T-helper 9 cell (primary cell): ENCODE data around the gene PTPRT.

ENCODE experiments used
- DNase-seq: peaks from one replicate; pipeline ENCODE4 v3.0.0-alpha.2; 2020

The PTPRT gene

DNA sequence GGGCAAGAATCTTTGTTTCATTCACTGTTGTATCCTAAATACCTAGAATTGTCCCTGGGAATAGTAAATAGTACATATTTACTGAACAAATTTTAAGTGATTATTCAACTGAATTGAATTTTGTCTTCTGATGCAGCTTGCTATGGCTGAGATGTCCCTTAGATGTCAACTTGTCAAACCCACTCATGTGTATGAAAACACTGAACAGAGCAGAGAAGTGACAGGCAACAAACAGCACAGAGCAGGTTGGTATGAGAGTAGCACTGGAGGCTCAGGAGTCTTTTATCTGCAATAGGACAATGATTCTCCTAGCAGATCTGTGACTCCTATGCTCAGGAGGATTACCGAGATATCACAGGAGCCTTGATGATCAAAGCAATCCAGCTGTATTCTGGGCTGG is 1031.4 kb downstream of the PTPRT start:
- no peak for DNase-seq

DNA sequence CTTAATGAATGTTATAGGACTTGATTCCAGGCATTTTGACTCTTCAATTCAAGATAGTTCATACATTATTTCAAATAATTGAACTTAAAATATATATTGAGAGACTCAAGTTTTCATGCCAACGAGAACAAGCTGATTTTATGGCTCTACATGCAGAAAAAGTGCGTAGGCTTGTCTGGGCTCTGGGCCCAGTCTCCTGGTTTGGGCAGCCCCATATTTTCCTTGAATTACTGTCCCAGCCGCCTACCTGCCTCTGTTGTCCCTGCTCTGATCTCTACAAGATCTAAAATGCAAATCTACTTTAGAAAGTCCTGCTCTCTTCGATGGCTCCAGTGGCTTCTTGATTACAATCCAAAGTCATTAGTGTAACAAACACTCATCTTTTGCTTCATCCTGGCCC is 1034.1 kb downstream of the PTPRT start:
- DNase-seq, result no peak

DNA sequence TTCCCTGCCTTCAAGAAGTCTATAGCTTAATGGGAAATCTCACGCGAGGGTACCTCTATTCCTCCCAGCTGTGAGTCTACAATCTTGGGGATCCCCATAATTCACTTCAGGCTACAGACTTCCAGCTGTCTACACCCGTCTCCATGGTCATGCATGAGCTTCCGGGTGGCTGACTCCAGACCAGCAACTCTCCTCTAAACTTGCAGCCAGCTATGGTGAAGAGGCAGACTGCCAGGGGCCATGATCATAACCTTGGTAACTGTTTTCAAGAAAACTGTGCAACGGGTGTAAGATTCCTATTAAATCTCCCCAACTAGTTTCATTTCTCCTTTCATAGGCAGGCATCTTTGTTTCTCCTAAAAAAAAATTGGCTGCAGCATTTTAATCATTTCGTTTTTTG is 1037.1 kb downstream of the PTPRT start:
- no peak for DNase-seq

DNA sequence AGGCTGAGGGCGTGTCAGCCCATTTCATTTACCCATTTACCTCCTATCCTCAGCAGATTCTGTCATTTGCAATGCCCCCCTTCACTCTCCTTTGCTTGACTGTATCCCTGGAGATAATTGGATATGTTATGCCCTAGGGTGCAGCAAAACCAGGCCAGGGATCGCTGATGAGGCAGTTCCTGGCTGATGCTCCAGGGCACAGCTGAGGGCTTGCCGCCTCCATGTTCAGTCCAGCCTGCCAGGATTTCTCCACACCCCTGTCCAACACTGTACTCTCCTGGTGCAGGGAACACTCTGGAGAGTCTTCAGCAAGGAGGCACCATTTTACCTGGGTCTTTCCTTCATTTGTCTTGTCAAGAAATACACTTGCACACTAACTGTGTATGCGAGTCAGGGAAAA is 1039.5 kb downstream of the PTPRT start:
- no peak for DNase-seq

DNA sequence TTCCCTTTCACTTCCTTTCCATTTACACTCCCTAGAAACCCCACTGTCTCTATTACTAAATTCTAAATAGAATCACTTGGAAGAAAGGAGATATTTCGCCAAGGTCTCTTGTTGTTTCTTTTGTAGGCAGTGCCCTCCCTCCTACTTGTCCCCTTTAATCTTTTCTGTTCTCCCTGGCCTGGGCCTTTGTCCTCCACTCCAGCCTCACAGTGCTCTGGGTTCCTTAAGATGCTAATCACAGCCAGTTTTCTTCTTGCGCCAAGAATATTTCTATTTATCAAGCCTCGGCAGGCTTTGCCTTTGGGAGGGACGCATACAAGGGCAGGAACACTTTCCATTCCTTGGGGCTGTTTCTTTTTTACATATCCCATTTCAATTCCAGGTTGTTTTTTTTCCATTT is 1051.0 kb downstream of the PTPRT start:
- no peak for DNase-seq

DNA sequence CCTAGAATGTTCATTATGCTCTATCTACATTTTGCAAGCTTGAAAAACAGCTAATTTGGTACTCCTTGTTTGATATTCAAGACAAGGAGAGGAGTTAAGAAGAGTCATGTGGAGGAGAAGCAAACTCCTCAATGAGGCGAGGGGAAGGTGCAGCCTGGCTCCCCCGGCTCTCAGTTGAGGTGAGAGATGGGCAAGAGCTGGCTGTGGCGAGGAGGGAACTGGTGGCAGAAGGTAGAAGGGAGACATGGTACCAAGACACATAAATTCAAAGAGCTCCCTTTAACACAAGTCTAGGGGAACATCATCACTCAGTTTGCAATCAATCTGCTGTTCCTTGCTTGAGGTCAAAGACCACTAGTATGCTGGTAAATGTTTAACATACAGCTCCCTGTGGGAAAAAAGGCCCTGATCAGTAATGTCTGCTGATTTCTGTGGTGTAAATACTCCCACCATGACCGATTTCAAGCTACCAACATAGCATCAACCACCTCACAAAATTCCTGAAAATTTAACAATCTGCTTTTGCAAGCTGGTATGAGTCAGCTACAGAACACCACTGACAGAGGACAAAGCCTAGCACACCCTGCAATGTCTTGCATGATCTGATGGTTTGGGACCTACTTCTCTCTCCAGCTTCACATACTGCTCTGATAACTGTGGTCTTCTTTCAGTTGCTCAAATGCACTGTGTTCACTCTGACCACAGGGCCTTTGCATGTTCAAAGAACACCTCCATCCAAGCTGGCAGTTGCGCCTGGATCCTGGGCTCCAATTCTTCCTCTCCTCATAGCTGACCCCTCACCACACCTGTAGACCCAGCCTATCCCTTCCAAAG is 1055.2 kb downstream of the PTPRT start:
- DNase-seq, result no peak

DNA sequence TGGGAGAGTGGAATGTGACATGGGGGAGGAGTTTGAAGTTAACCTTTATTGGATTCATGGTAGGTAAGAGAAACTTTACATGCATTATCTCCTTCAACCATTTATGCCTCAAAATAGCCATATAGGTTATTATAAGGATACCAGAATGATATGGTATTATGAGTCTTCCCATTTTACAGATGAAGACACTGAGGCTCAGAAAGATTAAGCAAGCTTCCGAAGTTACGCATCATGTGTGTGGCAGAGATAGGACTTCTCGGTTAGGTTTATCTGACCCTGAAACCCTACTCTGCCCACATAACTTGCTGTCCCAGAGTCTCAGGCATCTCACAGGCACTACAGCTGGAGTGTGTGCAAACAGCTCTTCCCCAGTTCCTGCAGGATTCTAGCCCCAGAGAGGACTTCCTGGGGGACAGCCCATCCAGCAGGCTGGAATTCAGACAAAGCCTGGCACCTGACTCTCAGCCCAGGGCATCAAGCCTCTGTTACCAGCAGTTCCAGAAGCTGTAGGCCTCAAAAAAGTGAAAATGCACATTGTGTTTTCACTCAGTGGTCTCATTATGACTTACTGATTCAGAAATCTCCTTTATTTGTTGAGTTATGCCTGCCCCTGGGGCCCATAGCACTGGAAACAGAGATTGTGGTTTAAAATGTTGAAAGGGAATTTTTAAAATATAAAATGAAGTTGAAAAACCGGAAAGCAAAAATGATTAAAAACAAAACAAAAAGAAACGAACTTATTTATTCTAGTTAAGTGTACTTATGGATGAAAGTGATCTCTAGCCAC is 1058.7 kb downstream of the PTPRT start:
- DNase-seq, result no peak

DNA sequence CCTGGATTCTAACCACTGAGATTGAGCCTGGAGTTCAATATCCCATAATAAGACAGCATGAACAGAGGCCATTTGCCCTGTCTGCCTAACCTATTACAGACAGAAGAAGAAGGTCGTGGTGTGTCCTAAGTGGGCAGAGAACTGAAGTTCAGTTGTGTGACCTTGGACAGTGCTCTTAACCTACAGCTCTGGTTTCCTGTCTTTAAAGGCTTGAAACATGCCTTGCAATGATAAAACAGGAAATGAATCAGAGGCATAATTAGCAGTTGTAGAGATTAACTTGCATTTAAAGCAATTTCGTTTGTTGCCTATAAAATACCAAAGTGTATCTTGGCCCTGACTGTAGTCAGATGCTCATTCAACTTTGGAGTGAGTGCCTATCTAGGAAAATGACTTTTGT is 1064.3 kb downstream of the PTPRT start:
- no peak for DNase-seq

DNA sequence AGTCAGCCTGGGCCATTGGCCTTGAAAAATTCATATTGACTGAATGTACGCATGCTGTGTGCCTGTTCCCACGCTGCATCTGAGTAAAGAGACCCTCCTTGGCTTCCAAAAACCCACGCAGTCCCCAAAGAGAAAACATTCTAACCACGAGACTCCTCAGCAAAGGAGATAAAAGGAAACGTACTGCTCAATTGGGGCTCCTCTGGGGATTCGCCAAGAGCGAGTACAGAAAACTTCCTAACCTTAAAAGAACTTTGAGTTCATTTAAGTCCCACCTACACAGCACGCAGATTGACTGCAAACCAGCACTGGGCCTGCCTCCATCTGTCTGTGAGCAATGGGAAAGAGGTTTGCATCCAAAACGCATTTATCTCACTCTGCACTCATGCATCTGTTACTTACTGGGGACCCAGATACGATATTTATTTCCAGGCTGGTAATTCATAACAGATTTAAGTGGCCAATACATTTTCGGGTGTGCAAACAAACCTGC is 1065.7 kb downstream of the PTPRT start:
- no peak for DNase-seq

DNA sequence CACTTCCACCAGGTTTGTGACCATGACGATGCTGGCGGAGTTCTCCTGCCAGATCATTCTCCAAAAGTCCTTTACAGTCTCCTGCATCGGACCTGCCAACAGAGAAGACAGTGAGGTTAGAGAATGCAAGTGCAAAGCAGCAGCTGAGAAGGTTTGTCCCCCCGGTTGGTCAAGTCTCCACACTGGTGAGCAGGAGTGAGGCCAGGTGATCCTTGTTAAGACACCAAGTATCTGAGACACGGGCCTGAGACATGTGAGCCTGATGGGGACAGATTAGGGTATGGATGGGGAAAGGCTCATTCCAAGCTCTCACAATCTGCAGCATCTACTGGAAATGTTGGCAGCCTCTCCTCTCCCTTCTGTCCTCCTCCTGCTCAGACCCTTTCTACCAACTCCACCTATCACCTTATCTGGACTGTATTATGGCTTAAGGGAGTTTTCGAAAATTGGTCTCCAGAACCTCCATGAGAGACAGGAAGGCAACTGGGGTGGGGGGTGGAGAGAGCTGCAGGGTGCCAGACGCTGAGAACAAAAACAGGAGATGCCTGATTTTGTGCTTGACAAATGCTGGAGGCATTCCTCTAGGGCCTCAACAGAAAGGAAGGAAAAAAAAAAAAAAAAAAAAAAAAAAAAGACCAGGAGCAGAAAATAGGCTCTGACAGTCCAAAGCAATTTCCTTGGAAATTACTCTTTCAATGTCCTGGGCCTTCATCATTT is 1071.1 kb downstream of the PTPRT start:
- DNase-seq, result no peak

DNA sequence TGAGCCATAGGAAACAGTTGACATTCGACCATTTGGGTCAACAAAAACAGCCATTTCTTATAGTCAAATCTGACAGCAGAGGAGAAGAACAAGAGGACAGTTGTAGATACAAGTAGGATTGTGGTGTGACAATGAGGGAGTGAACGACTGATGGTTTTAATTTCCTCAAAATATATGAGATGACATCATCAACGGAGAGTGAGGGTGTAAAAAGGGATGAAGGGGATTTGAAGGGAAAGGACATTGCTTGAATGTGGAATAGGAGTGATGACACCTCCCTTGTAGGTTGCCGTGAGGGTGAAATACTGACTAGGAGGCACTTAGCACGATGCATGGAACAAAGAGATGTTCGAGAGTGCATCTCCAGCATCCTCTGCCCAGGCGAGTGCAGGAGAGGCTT is 1071.7 kb downstream of the PTPRT start:
- no peak for DNase-seq

DNA sequence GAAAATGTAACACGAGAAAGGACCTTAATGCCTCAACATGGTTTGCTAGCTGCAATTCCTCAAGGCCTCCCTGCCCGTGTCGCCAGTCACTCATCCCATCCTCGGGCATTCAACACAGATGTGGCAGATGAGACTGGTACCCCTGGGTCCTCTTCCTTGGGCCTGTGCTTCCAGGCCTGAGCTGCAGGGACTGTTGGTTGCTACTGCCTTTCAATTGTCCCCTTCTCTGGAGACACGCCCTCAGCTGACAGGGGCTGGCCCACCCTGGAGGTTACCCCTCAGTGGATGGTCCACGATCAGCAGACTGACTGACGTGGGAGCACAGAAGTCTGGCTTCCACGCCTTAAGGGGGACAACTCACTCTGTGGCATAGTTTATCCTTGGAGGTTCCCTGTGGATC is 1076.5 kb downstream of the PTPRT start:
- no peak for DNase-seq

DNA sequence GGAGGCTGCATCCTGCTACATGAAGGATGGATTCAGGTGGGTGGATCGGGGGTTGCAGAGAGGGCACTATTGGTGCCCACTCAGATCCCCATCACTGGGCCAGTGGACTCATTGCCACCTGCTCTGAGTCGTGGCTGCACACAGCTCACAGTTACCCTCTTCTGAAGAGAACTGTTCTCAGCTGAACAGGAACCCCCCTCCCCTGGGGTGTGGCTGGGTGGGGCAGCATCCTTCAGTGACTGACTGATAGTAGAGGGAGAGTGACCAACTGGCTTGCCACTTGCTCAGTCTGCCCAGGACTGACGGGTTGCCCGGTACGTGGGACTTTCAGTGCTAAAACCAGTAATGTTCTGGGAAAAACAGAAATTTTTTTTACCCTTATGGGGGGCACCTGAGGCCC is 1077.5 kb downstream of the PTPRT start:
- DNase-seq, result no peak

DNA sequence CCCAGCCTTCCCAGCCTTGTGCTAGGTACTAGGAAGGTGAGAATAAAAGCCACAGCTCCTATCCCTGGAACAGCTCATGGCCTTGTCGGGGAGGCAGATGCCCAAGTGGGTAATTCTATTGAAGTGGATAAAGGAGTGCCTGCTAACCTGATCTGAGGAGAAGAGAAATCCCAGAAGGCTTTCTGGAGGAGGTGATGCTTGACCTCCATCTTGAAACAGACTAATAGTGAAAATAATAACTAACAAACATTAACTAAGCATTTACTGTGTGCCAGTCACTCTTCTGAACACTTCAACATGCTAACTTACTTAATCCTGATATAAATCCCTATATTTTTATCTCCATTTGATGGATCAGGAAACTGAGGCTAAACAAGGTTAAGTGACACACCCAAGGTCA is 1078.4 kb downstream of the PTPRT start:
- no peak for DNase-seq

DNA sequence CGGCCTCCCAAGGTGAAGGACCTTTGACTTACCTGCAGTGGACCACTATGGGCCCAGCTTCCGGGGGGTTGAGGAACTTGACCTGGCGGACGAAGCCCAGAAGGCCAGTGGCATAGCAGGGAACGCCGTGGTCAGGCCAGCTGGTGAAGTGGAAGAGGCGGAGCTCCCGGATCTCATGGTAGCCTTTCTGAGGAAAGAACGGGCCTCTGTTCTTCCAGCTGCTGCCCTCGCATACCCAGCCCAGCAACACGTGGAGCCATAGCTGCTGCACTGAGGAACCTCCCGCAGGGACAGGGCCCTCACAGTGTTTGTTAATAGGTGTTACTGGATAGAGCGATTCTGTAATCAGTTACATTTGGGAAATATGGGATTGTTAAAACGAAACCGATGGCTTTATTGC is 1079.4 kb downstream of the PTPRT start:
- DNase-seq, result no peak

DNA sequence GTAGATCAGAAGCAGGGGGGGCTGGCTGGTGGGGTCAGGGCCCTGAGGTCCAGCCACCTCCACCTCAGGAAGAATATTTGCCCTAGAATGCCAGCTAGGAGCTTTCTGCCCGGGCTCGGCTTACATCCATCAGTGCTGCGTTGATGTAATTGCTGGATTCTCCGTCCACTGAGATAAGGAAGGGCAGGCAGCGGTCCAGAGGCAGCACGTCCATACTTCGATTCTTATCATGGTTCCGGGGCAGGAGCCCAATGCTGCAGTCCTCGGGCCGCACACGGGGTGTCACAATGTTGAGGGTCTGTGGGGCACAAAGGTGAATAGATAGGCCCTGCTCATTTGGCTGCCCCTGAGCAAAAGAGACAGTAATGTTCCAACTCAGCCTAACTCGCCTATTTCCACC is 1087.7 kb downstream of the PTPRT start:
- DNase-seq, result no peak

DNA sequence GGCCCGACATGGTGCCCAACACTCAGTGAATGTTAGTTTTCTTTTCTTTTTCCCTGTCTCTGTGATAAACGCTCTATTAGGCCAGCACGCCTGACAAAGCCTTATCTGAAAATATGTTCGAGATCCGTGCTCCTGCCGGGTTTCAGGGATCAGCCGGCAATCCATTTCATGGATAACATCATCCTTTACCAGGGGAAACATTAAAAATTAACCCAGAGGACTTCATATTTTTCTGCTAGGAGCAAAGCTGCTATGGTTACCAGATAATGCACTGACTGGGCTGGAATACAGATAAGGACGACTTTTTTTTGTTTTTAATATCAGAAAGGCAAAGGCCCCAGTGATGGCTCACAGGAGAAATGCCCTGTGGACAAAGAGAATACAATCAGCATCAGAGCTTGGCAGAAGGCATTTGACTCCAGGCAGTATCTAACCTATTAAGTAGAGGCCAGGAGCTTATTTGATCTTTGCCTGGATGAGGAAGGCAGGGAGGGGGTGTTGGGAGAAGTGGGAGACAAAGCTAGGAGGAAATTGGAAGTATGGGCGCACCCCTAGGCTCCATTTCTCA is 1089.5 kb downstream of the PTPRT start:
- DNase-seq, result no peak

DNA sequence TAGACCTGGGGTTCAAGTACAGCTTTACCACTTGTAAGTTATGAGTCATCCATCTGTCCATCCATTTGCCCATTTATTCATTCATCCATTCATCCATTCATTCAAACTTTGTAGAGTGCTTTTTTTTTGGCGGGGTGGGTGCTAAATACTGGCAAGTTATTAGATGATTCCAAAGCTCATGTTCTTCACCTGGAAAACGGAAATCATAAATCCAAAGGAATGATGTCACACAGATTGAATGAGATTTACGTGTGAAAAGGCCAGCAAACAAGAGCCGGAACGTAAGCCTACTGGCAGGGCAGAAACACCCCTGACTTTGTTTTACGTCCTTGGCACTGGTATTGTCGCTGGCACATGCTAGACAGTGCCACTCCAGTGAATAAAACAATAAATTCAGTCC is 1090.6 kb downstream of the PTPRT start:
- no peak for DNase-seq

DNA sequence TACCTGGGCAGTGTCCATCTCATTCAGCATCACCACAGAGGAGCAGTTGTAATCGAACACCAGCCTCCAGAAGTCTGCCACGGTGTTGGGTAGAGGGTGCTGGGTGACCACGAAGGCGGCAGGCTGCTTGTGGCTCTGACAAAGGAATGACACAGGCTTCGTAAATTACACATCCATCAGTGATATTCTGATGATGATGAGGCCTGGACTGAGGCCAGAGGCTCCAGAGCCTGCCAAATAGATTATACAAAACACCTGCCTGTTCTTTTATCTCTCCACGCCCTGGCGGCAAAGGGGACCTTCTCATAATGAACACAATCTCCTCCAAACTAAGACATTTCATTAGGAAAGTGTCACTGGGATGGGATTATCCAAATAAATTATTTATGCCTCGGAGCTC is 1091.3 kb downstream of the PTPRT start:
- DNase-seq, result no peak

DNA sequence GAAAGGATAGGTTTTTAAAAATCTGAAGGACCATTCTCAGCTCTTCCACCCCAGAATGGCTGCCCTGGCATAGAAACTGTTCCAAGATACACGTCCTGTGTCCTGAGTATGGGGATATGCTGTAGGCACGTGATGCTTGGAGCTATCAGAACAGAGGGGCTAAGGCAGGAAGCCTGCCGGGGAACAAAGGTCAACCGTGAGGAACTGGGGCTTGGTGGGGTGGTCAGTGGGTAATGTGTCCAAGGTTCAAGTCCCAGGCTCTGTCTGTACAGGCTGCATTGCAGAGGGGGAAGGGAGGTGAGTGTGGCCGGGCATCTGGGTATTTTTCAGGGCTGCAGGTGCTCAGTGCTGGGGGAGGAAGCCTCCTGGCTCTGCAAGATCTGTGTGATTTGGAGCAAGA is 1092.0 kb downstream of the PTPRT start:
- no peak for DNase-seq

DNA sequence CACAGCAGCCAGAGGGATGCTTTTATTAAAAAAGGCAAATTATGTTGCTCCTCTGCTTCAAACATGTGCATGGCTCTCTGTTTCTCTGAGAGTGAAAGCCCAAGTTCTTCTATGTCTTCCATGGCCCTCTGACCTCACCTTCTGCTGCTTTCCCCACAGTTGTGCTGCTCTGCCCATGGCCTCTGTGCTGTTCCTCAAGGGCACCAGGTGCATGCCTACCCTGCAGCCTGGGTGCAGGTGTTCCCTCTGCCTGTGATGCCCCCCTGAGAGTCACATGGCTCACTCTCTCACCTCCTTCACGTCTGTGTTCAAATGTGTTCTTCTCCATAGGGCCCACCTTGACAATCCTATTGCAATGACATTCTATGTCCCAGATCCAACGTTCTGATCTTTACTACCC is 1094.5 kb downstream of the PTPRT start:
- DNase-seq, result no peak

DNA sequence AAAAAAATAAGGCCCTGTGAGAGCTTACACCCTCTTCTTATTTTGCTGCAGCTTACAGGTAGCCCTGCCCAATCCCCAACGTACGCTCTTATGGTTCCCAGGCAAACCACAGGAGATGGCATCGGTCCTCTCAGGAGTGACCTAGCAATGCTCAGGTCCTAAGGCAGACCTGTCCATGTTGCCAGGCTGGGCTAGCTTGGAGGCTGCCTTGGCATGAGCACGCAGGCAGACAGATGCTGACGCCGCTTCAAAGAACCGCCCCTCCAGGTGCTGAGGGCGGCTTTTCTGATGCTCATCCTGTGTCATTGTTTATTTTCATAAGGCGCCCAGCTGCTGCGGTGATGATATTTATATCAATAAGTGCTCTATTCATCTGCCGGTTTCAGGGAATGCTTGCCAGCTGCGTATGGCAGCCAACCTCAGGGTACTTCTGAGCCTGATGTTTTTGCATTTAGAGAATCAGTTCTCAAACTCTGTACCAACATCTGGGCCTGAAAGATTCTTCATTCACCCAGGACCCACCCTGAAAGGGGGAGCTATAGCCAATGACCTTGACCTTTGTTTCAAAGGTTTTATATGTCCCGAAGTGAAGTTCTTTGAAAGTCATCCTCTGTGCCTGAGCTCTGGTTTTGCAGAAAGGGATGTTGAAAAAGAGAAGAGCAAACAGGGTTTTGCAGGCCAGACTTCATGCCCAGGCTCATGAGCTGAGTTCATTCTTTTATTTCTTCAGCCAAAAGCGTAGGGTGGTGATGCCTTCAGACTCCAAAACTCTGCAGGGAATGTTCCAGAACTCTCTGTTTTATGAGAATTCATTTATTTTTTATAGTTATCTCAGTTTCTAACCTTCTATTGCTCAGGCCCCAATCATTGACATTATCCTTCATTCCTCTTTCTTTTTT is 1095.9 kb downstream of the PTPRT start:
- no peak for DNase-seq
